GM19351 (cell line): Measurements from ENCODE around the gene GPR183.
"Not testable (repeated sequence)": the region's sequence is repeated elsewhere in the genome, so short reads cannot be mapped to it uniquely, and the experiment has no call there.

ENCODE experiments used
- ATAC-seq: cut with Tn5 transposase; IDR thresholded peaks from one replicate; pipeline ENCODE4 v1.9.1; 2021; ENCODE audit warnings: mild to moderate bottlenecking, moderate library complexity; ENCODE audit not compliant: unreplicated experiment

Gene GPR183

GRCh38 chr13:99251921-99252320, 55.3 kb downstream of the GPR183 start:
- ATAC-seq = no peak

- no peak for ATAC-seq
Observed at GRCh38 chr13:99250982-99251825, 56.0 kb downstream of the GPR183 start.

- not testable (repeated sequence) for ATAC-seq
Observed at GRCh38 chr13:99249606-99250005, 57.6 kb downstream of the GPR183 start.

- ATAC-seq = not testable (repeated sequence)
Observed at GRCh38 chr13:99249178-99249577, 58.0 kb downstream of the GPR183 start.

- ATAC-seq = no peak
Observed at GRCh38 chr13:99246100-99246499, 61.1 kb downstream of the GPR183 start.
